Measurements from ENCODE around the gene IPCEF1. TPM values are rescaled to one million over a fixed set of nuclear protein-coding genes. Genes with fewer than 3 reads are reported as not detected.

IPCEF1 gene
- total and polyA plus RNA-seq, 4 donors = 0.85 to 18.1 (median 3.6) TPM

DNA sequence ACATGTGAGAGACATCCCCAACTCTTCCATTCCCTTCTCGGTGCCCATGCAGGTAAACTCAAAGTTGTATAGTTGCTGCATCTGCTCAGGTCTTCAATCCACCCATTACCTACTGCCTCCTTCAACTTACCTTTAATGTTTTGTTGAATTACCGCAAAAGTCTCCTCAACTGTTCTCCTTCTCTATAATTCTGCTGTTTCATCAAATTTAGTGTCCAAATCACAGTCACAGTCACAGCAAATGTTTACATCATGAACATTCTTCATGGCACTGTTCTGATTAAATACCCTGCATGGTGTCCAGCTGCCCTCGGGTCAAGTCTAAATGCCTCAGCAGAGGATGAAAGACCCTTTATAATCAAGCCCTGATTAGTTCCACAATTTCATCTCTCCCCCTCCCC is 130.1 kb downstream of the IPCEF1 start:
- 95 to 96% methylated on average over 3 of the region's 3 CpGs for WGBS, 2 donors
- Histone ChIP-seq H3K36me3 (ENCODE audit: control insufficient read depth in 4 of 4, insufficient read depth in 4 of 4, low read length in 4 of 4) (no peaks in the 10 kb centered on the region), H3K27ac (ENCODE audit: low read depth in 1 of 2, low read length in 1 of 2) (no peak overlapping the region), H3K4me1 (ENCODE audit: control insufficient read depth in 5 of 5, insufficient read depth in 5 of 5, low read length in 5 of 5) (no peaks in the 10 kb centered on the region), H3K27me3 (ENCODE audit: control insufficient read depth in 3 of 3, insufficient read depth in 3 of 3, low read length in 2 of 3) (no peaks in the 10 kb centered on the region), H3K4me3 (no peak overlapping the region), H3K9me3 (ENCODE audit: control insufficient read depth in 4 of 4, insufficient read depth in 3 of 4, low read length in 3 of 4) (no peaks in the 10 kb centered on the region), H3K9ac (ENCODE audit: insufficient read depth in 1 of 2, low read length in 2 of 2) (no peak overlapping the region)
- TF ChIP-seq, protein P1, sequence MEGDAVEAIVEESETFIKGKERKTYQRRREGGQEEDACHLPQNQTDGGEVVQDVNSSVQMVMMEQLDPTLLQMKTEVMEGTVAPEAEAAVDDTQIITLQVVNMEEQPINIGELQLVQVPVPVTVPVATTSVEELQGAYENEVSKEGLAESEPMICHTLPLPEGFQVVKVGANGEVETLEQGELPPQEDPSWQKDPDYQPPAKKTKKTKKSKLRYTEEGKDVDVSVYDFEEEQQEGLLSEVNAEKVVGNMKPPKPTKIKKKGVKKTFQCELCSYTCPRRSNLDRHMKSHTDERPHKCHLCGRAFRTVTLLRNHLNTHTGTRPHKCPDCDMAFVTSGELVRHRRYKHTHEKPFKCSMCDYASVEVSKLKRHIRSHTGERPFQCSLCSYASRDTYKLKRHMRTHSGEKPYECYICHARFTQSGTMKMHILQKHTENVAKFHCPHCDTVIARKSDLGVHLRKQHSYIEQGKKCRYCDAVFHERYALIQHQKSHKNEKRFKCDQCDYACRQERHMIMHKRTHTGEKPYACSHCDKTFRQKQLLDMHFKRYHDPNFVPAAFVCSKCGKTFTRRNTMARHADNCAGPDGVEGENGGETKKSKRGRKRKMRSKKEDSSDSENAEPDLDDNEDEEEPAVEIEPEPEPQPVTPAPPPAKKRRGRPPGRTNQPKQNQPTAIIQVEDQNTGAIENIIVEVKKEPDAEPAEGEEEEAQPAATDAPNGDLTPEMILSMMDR (IDR thresholded peaks at IDR 0.05; ENCODE audit: control extremely low read depth, extremely low read depth) = no peak
- DNase-seq = no peak
- ATAC-seq (ENCODE audit: insufficient read depth, low FRiP score) = no peak

DNA sequence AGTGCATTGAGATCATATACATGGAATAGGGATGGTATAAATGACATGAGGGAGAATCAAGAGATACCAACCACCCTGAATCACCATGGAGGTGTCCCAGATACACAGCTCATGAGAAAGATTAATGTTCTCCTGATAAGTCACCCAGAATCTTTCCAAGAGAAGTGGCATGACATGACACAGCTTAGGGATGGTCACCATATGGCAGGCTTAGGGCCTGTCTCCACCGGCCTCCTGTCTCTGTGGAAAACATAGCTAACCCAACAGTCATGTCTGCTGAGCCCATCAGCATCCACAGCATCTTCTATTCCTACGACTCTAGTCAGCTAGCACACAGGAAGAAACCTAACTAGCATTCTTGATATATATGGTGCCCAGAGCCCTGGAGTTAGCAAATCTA is 133.3 kb downstream of the IPCEF1 start:
- Histone ChIP-seq H3K9me3 (ENCODE audit: control insufficient read depth in 4 of 4, insufficient read depth in 3 of 4, low read length in 3 of 4) (no peaks in the 10 kb centered on the region), H3K36me3 (ENCODE audit: control insufficient read depth in 4 of 4, insufficient read depth in 4 of 4, low read length in 4 of 4) (no peaks in the 10 kb centered on the region), H3K27me3 (ENCODE audit: control insufficient read depth in 3 of 3, insufficient read depth in 3 of 3, low read length in 2 of 3) (no peaks in the 10 kb centered on the region), H3K4me1 (ENCODE audit: control insufficient read depth in 5 of 5, insufficient read depth in 5 of 5, low read length in 5 of 5) (no peaks in the 10 kb centered on the region), H3K9ac (ENCODE audit: insufficient read depth in 1 of 2, low read length in 2 of 2) (no peak overlapping the region), H3K4me3 (no peak overlapping the region), H3K27ac (ENCODE audit: low read depth in 1 of 2, low read length in 1 of 2) (no peak overlapping the region)
- no peak for DNase-seq
- TF ChIP-seq, protein P1 (IDR thresholded peaks at IDR 0.05; ENCODE audit: control extremely low read depth, extremely low read depth) = no peak
- WGBS, 2 donors = 93% methylated on average over 2 of the region's 2 CpGs
- no peak for ATAC-seq (ENCODE audit: insufficient read depth, low FRiP score)

DNA sequence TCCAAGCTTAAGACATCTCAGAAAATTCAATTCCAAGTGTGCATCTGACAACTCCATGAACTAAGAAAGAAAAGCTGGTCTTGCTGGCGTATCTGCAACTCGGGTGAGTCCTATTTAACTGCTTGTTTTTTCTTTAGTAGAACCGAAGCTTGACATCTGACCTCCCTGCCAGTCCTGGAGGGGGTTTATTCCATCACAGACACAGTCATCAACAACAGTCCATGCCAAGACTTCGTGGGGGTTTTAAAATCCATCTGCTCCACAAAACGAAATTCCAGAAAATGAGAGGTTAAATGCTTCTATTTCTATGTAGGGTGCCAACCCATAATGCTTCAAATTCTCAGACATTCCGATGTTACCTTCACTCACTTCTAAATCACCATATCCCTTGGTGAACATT is 133.9 kb downstream of the IPCEF1 start:
- TF ChIP-seq, protein P1 (IDR thresholded peaks at IDR 0.05; ENCODE audit: control extremely low read depth, extremely low read depth) = no peak
- Histone ChIP-seq H3K27ac (ENCODE audit: low read depth in 1 of 2, low read length in 1 of 2) (no peak overlapping the region), H3K4me3 (no peak overlapping the region), H3K27me3 (ENCODE audit: control insufficient read depth in 3 of 3, insufficient read depth in 3 of 3, low read length in 2 of 3) (no peaks in the 10 kb centered on the region), H3K36me3 (ENCODE audit: control insufficient read depth in 4 of 4, insufficient read depth in 4 of 4, low read length in 4 of 4) (no peaks in the 10 kb centered on the region), H3K9ac (ENCODE audit: insufficient read depth in 1 of 2, low read length in 2 of 2) (no peak overlapping the region), H3K4me1 (ENCODE audit: control insufficient read depth in 5 of 5, insufficient read depth in 5 of 5, low read length in 5 of 5) (no peaks in the 10 kb centered on the region), H3K9me3 (ENCODE audit: control insufficient read depth in 4 of 4, insufficient read depth in 3 of 4, low read length in 3 of 4) (no peaks in the 10 kb centered on the region)
- WGBS, 2 donors = 81 to 88% methylated on average over 6 of the region's 6 CpGs
- DNase-seq (no peak), ATAC-seq (ENCODE audit: insufficient read depth, low FRiP score) (no peak)

DNA sequence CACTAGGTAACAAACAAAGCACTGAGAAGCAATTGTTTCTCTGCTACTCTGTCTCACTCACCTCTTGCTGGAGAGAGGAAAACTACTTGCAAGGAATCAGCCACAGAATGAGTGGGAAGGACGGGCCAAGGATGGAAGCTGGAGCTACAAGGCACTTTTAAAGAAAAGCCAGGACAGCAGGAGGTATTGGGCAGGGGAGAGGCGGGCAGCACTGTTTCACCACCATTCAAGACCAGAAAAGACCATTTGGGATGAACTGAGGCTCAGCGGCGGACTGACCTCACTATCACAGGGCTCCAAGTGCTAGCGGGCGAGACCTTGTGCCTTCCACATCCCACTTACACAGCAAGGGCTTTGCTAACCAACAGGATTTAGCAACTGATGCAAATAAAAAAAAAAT is 137.4 kb downstream of the IPCEF1 start:
- Histone ChIP-seq H3K9ac (ENCODE audit: insufficient read depth in 1 of 2, low read length in 2 of 2) (no peak overlapping the region), H3K27ac (ENCODE audit: low read depth in 1 of 2, low read length in 1 of 2) (no peak overlapping the region), H3K4me3 (no peak overlapping the region), H3K27me3 (ENCODE audit: control insufficient read depth in 3 of 3, insufficient read depth in 3 of 3, low read length in 2 of 3) (no peaks in the 10 kb centered on the region), H3K9me3 (ENCODE audit: control insufficient read depth in 4 of 4, insufficient read depth in 3 of 4, low read length in 3 of 4) (no peaks in the 10 kb centered on the region), H3K4me1 (ENCODE audit: control insufficient read depth in 5 of 5, insufficient read depth in 5 of 5, low read length in 5 of 5) (no peaks in the 10 kb centered on the region), H3K36me3 (ENCODE audit: control insufficient read depth in 4 of 4, insufficient read depth in 4 of 4, low read length in 4 of 4) (no peaks in the 10 kb centered on the region)
- TF ChIP-seq, protein P1 (IDR thresholded peaks at IDR 0.05; ENCODE audit: control extremely low read depth, extremely low read depth) = no peak
- ATAC-seq (ENCODE audit: insufficient read depth, low FRiP score) (no peak), DNase-seq (no peak)
- WGBS, 2 donors = 91 to 97% methylated on average over 6 of the region's 6 CpGs
